D721Med (cell line): ENCODE data around the gene GMNN.
"Not testable (repeated sequence)": the region's sequence is repeated elsewhere in the genome, so short reads cannot be mapped to it uniquely, and the experiment has no call there.

Source experiments
- DNase-seq: peaks from one replicate; pipeline ENCODE4 v3.0.0; 2011; ENCODE audit warnings: low spot score; ENCODE audit not compliant: insufficient read length
- FAIRE-seq: peaks from 2 replicates; lab custom pipeline; 2011; peaks lifted over from hg19 to GRCh38; lab: Jason Lieb, UNC
- CTCF ChIP-seq: IDR thresholded peaks from 2 replicates; pipeline ENCODE4 v1.5.1; 2012; ENCODE audit warnings: mild to moderate bottlenecking, control low read depth; ENCODE audit not compliant: insufficient read depth; ENCODE audit errors: missing control alignments

Gene GMNN

GRCh38 chr6:24774696-24775519, at the start of gene GMNN:
GMNN (plus strand) TSS chr6:24774937; CDS start chr6:24777247, 2,310 bp downstream.
- no peak for TF ChIP-seq CTCF
- FAIRE-seq (no peak), DNase-seq (peak; percentile 64)

DNA sequence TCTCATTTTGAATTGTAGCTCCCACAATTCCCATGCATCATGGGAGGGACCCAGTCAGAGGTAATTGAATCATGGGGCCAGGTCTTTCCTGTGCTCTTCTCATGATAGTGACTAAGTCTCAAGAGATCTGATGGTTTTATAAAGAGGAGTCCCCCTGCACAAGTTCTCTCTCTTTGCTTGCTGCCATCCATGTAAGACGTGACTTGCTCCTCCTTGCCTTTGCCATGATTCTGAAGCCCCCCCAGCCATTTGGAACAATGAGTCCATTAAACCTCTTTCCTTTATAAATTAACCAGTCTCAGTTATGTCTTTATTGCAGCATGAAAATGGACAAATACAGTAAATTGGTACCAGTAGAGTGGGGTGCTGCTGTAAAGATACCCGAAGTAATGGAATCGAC, 44.1 kb upstream of the GMNN start:
- not testable (repeated sequence) for FAIRE-seq, DNase-seq

GRCh38 chr6:24731456-24732134, 43.1 kb upstream of the GMNN start:
- FAIRE-seq, DNase-seq: not testable (repeated sequence)

GRCh38 chr6:24734166-24734565, 40.6 kb upstream of the GMNN start:
- FAIRE-seq: no peak
- DNase-seq: no peak
- TF ChIP-seq CTCF: no peak

DNA sequence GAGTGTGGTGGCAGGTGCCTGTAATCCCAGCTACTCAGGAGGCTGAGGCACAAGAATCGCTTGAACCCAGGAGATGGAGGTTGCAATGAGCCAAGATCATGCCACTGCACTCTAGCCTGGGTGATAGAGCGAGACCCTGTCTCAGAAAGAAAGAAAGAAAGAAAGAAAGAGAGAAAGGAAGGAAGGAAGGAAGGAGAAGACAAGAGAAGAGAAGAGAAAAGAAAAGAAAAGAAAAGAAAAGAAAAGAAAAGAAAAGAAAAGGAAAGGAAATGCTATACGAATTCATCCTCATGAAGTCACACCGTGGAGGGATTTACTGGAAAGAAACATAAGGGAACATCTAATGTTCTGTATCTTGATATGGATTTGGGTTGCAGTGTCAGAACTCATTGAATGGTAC, 40.0 kb upstream of the GMNN start:
- not testable (repeated sequence) for FAIRE-seq, DNase-seq

- FAIRE-seq (no peak), DNase-seq (no peak)
- no peak for TF ChIP-seq CTCF
These were observed 36.0 kb upstream of the GMNN start for GRCh38 chr6:24738741-24739140.

- FAIRE-seq: no peak
- TF ChIP-seq CTCF: no peak
These were observed 33.9 kb upstream of the GMNN start for GRCh38 chr6:24740861-24741260.

DNA sequence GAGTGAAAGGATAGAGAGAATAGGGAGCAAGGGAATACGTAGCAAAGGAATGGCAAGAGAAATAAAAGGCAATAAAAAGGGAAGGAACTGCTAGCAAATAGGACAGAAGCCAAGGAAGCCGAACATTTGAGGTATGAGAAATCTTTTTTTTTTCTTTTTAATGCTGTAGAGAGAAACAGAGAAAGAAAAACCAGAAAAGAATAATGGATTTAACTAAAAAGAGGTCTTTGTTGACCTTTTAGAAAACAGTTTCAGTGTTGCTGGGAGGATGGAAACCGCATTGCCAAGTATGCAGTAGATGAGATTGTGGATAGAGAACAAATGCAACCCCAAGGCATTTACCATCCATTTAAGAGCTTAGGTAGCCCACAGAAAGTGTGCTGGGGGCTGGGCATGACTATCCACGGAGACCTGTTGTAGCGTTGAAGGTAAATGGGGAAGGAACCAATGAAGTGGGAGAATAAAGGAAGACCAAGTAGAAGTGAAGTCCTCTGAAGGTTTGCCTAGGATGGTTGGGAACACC, 32.5 kb upstream of the GMNN start:
- no peak for DNase-seq
- no peak for TF ChIP-seq CTCF
- no peak for FAIRE-seq

More at GRCh38 chr6:24740861-24741260, 33.9 kb upstream of the GMNN start:
- DNase-seq: no peak
